ENCODE measurements around the gene MYLK. TPM values are rescaled to one million over a fixed set of nuclear protein-coding genes. Genes with fewer than 3 reads are reported as not detected.

Gene MYLK
- total RNA-seq, 4 donors from 2014 or later, result 24.6 to 47.0 (median 39.2) TPM

GRCh38 chr3:123791417-123791816 lies 92.7 kb downstream of the MYLK start:
- TF ChIP-seq EP300 (IDR thresholded peaks at IDR 0.05), result no peak
- no peak for TF ChIP-seq POLR2A (IDR thresholded peaks at IDR 0.05)
- no peak for TF ChIP-seq POLR2AphosphoS5 (IDR thresholded peaks at IDR 0.05)
- TF ChIP-seq, protein P1, sequence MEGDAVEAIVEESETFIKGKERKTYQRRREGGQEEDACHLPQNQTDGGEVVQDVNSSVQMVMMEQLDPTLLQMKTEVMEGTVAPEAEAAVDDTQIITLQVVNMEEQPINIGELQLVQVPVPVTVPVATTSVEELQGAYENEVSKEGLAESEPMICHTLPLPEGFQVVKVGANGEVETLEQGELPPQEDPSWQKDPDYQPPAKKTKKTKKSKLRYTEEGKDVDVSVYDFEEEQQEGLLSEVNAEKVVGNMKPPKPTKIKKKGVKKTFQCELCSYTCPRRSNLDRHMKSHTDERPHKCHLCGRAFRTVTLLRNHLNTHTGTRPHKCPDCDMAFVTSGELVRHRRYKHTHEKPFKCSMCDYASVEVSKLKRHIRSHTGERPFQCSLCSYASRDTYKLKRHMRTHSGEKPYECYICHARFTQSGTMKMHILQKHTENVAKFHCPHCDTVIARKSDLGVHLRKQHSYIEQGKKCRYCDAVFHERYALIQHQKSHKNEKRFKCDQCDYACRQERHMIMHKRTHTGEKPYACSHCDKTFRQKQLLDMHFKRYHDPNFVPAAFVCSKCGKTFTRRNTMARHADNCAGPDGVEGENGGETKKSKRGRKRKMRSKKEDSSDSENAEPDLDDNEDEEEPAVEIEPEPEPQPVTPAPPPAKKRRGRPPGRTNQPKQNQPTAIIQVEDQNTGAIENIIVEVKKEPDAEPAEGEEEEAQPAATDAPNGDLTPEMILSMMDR (IDR thresholded peaks at IDR 0.05), result no peak
- no peaks in the 10 kb centered on the region for H3K4me1 ChIP-seq
- no peaks in the 10 kb centered on the region for H3K36me3 ChIP-seq
- no peaks in the 10 kb centered on the region for H3K9me3 ChIP-seq
- H3K27ac ChIP-seq, result no peak overlapping the region
- no peak overlapping the region for H3K4me3 ChIP-seq
- no peaks in the 10 kb centered on the region for H3K27me3 ChIP-seq
- no peak for DNase-seq (ENCODE audit: low spot score in 2 of 2)
- WGBS, result 70% methylated on average over 3 of the region's 3 CpGs

GRCh38 chr3:123791073-123791370 lies 93.1 kb downstream of the MYLK start:
- Histone ChIP-seq H3K36me3 (no peaks in the 10 kb centered on the region), H3K9me3 (no peaks in the 10 kb centered on the region), H3K27me3 (no peaks in the 10 kb centered on the region), H3K4me3 (no peak overlapping the region), H3K27ac (no peak overlapping the region), H3K4me1 (no peaks in the 10 kb centered on the region)
- no peak for TF ChIP-seq EP300 (IDR thresholded peaks at IDR 0.05)
- TF ChIP-seq, protein P1 (IDR thresholded peaks at IDR 0.05), result no peak
- no peak for TF ChIP-seq POLR2AphosphoS5 (IDR thresholded peaks at IDR 0.05)
- TF ChIP-seq POLR2A (IDR thresholded peaks at IDR 0.05), result no peak
- no peak for DNase-seq (ENCODE audit: low spot score in 2 of 2)
- 74% methylated on average over 3 of the region's 3 CpGs for WGBS

DNA sequence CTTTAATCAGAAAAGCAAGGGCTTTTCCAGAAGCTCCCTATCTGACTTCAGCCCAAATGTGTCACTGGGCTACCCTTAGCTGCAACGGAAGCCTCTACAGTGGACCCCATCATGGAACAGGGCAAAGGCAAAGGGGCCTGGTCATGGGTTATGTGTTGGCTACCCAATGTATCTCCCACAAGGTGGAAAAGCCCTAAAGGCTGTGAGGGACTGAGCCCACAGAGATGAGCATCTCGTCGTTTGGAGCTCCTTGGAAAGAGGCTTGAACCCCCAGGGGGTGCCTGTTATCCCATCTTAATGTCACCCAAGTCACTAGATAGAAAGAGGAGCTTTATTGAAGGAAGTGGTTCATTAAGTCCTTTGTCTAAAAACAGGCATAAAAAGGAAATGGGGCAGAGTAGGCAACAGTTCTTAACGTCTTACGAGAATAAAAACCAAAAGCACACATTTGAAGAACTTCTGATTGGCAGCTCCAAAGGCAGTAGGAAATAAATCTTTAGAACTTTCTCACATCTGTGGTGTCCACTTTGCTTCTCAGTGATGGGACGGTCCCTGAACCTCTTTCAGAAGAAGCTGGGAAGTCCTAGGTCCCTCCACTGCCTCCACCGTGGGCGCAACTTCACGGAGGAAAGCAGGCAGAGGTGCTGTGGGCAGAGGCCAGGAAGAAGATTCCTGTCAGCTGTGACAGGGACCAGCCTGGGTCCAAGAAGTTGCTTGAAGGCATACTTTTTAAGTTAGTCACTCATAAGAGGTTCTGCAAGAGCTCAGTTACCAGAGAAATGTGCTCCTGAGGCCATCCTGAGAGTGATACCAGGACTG lies 93.7 kb downstream of the MYLK start:
- 85% methylated on average over 9 of the region's 9 CpGs for WGBS
- H3K4me3 ChIP-seq, result no peak overlapping the region
- TF ChIP-seq, protein P1 (IDR thresholded peaks at IDR 0.05), result no peak
- no peak for TF ChIP-seq POLR2A (IDR thresholded peaks at IDR 0.05)
- no peak for TF ChIP-seq EP300 (IDR thresholded peaks at IDR 0.05)
- no peaks in the 10 kb centered on the region for H3K4me1 ChIP-seq
- DNase-seq (ENCODE audit: low spot score in 2 of 2), result no peak
- no peaks in the 10 kb centered on the region for H3K27me3 ChIP-seq
- H3K27ac ChIP-seq, result no peak overlapping the region
- H3K36me3 ChIP-seq, result no peaks in the 10 kb centered on the region
- H3K9me3 ChIP-seq, result no peaks in the 10 kb centered on the region

GRCh38 chr3:123789760-123790159 lies 94.4 kb downstream of the MYLK start:
- TF ChIP-seq POLR2AphosphoS5 (IDR thresholded peaks at IDR 0.05), result no peak
- no peak for TF ChIP-seq POLR2A (IDR thresholded peaks at IDR 0.05)
- TF ChIP-seq, protein P1 (IDR thresholded peaks at IDR 0.05), result no peak
- no peak for TF ChIP-seq EP300 (IDR thresholded peaks at IDR 0.05)
- Histone ChIP-seq H3K9me3 (no peaks in the 10 kb centered on the region), H3K4me3 (no peak overlapping the region), H3K27ac (no peak overlapping the region), H3K36me3 (no peaks in the 10 kb centered on the region), H3K4me1 (no peaks in the 10 kb centered on the region), H3K27me3 (no peaks in the 10 kb centered on the region)
- no peak for DNase-seq (ENCODE audit: low spot score in 2 of 2)
- WGBS, result 85% methylated on average over 5 of the region's 5 CpGs

DNA sequence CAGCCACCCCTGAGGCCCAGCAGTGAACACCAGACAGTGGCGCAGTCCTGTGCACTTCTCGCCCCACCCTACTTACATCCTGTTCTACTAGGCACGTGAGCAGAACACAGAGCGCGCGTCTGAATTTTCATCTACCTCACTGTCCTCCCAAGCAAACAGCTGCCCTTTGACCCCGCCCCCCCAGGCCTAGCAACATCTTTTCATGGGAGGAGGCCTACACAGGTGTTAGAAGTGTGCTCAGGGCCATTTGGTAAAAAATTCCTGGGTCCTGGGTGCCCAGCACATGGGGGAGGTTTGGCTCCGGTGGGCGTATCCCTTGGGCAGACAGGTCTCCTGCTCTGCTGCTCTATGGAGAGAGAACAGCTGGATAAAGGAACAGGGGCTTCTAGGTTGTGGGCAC lies 95.0 kb downstream of the MYLK start:
- Histone ChIP-seq H3K4me3 (no peak overlapping the region), H3K27ac (no peak overlapping the region), H3K9me3 (no peaks in the 10 kb centered on the region), H3K36me3 (no peaks in the 10 kb centered on the region), H3K4me1 (no peaks in the 10 kb centered on the region), H3K27me3 (no peaks in the 10 kb centered on the region)
- no peak for DNase-seq (ENCODE audit: low spot score in 2 of 2)
- TF ChIP-seq POLR2A (IDR thresholded peaks at IDR 0.05), result no peak
- no peak for TF ChIP-seq EP300 (IDR thresholded peaks at IDR 0.05)
- no peak for TF ChIP-seq POLR2AphosphoS5 (IDR thresholded peaks at IDR 0.05)
- TF ChIP-seq, protein P1 (IDR thresholded peaks at IDR 0.05), result no peak
- whole genome bisulfite sequencing, result 92% methylated on average over 9 of the region's 9 CpGs

Data from suprapubic skin (tissue), 4 donors.